CD4-positive, alpha-beta T cell (primary cell): ENCODE data around the gene CHRM5. TPM values are rescaled to one million over a fixed set of nuclear protein-coding genes. Genes with fewer than 3 reads are reported as not detected.

ENCODE experiments used
- ATAC-seq: fragments of 200-7000 bp; cut with Tn5 transposase; one replicate; pipeline ENCODE4 v1.10.0; 2022; ENCODE audit warnings: mild to moderate bottlenecking; ENCODE audit not compliant: poor library complexity
- CTCF ChIA-PET: fragments of 350-600 bp; sonication (Branson Sonifier 250); formaldehyde crosslinking; loops from one replicate; lab custom pipeline; 2021; ENCODE audit warnings: antibody characterized with exemption, inconsistent platforms; lab: Charles Lee
- POLR2A ChIA-PET: fragments of 350-600 bp; sonication (Branson Sonifier 250); formaldehyde crosslinking; loops from one replicate; lab custom pipeline; 2021; ENCODE audit warnings: antibody characterized with exemption, inconsistent platforms; lab: Charles Lee
- DNase-seq, 14 experiments: peaks; one replicate each; pipeline ENCODE4 v3.0.0-alpha.2; 2013 to 2020; ENCODE audit warnings: mixed read lengths in 2 of 14
- H3K27ac ChIP-seq, 2 donors: one replicate each; pipeline versions ENCODE4 v1.5.1 to v1.7.0; 2013; ENCODE audit warnings: low read length in 2 of 2, low read depth in 1 of 2, mild to moderate bottlenecking in 1 of 2
- H3K27me3 ChIP-seq, 2 experiments: 1 replicate in 1 of 2; 2 replicates in 1 of 2; pipeline versions ENCODE4 v1.6.1 to v1.7.0; 2013; ENCODE audit warnings: low read length in 2 of 2, control low read depth in 1 of 2, mild to moderate bottlenecking in 1 of 2, moderate library complexity in 1 of 2; ENCODE audit not compliant: insufficient read depth in 2 of 2, control insufficient read depth in 1 of 2
- H3K36me3 ChIP-seq: one replicate; pipeline ENCODE4 v1.6.1; 2013; ENCODE audit warnings: low read length, control low read depth; ENCODE audit not compliant: insufficient read depth
- H3K4me1 ChIP-seq: one replicate; pipeline ENCODE4 v1.6.1; 2013; ENCODE audit warnings: low read length, control low read depth; ENCODE audit not compliant: insufficient read depth
- H3K4me3 ChIP-seq: one replicate; pipeline ENCODE4 v1.5.1; 2013; ENCODE audit warnings: mild to moderate bottlenecking, low read length, moderate library complexity
- H3K9me3 ChIP-seq, 2 experiments: 1 replicate in 1 of 2; 2 replicates in 1 of 2; pipeline versions ENCODE4 v1.6.1 to v1.7.0; 2013; ENCODE audit warnings: low read length in 2 of 2, mild to moderate bottlenecking in 2 of 2, control low read depth in 1 of 2, moderate library complexity in 1 of 2; ENCODE audit not compliant: control insufficient read depth in 1 of 2, insufficient read depth in 1 of 2
- H3K27ac Mint-ChIP-seq: one replicate; pipeline ENCODE4 v1.8.0; 2020; ENCODE audit warnings: mixed read lengths
- H3K27me3 Mint-ChIP-seq: one replicate; pipeline ENCODE4 v1.8.0; 2021; ENCODE audit warnings: mixed read lengths
- H3K36me3 Mint-ChIP-seq: one replicate; pipeline ENCODE4 v1.8.0; 2021; ENCODE audit warnings: low read depth, mixed read lengths
- H3K4me1 Mint-ChIP-seq: one replicate; pipeline ENCODE4 v1.8.0; 2021; ENCODE audit warnings: low read depth, mixed read lengths
- H3K4me3 Mint-ChIP-seq: one replicate; pipeline ENCODE4 v1.8.0; 2020; ENCODE audit warnings: mild to moderate bottlenecking, mixed read lengths
- H3K9me3 Mint-ChIP-seq: one replicate; pipeline ENCODE4 v1.8.0; 2020; ENCODE audit warnings: mixed read lengths
- intact Hi-C, 2 experiments: fragments of 100-400 bp; cut with DNase I in 1 of 2; cut with micrococcal nuclease in 1 of 2; formaldehyde crosslinking; loops; one replicate each; pipeline versions ENCODE4 v1.15.1 to v1.9.0; 2023 to 2025; cut with DNase I, micrococcal nuclease
- total RNA-seq, 174 experiments: library from RNA in 2 of 174; stranded (reverse) in 2 of 174; gene quantifications; one replicate each; pipeline ENCODE4 v1.2.3 and lab custom pipeline; 2021 to 2026
- TF ChIP-seq, protein P1 (sequence below): fragments of 200-600 bp; IDR thresholded peaks from one replicate; pipeline ENCODE4 v1.8.0; 2022; ENCODE audit warnings: antibody characterized with exemption, mild to moderate bottlenecking

The CHRM5 gene
- total RNA-seq, 2 experiments from 2014 or later: not detected

DNA sequence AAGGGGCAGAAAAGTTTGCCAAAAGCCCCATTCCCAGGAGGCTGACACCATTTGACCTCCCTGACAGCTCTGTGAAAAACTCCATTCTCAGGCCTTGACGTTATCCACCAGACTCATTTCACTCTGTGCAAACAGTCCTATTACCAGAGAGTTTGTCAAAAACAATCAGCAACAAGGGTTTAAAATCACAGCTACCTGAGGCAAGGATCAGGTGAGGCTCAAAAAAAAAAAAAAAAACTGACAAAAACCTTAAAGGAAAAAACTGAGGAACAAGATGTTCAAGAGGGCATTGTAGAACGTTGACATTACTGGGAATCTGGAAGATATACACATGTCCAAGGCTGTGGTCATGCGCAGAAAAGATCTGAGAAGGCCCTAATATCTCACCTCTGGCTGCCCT, 59.3 kb downstream of the CHRM5 start:
- ChIA-PET CTCF (no interaction called here), POLR2A (no interaction called here)
- Mint-ChIP-seq H3K4me3 (no peak overlapping the region), H3K27me3 (no peaks in the 10 kb centered on the region), H3K27ac (no peak overlapping the region), H3K36me3 (no peaks in the 10 kb centered on the region), H3K9me3 (no peaks in the 10 kb centered on the region), H3K4me1 (no peaks in the 10 kb centered on the region)
- ATAC-seq (no peak), DNase-seq (no peak)
- Histone ChIP-seq H3K27me3 (no peaks in the 10 kb centered on the region), H3K27ac (no peak overlapping the region), H3K4me3 (no peak overlapping the region), H3K36me3 (no peaks in the 10 kb centered on the region), H3K4me1 (no peaks in the 10 kb centered on the region), H3K9me3 (peaks cover 0 to 4% of the 10 kb centered on the region in 2 experiments)
- intact Hi-C loops: no loop called here
- TF ChIP-seq, protein P1, sequence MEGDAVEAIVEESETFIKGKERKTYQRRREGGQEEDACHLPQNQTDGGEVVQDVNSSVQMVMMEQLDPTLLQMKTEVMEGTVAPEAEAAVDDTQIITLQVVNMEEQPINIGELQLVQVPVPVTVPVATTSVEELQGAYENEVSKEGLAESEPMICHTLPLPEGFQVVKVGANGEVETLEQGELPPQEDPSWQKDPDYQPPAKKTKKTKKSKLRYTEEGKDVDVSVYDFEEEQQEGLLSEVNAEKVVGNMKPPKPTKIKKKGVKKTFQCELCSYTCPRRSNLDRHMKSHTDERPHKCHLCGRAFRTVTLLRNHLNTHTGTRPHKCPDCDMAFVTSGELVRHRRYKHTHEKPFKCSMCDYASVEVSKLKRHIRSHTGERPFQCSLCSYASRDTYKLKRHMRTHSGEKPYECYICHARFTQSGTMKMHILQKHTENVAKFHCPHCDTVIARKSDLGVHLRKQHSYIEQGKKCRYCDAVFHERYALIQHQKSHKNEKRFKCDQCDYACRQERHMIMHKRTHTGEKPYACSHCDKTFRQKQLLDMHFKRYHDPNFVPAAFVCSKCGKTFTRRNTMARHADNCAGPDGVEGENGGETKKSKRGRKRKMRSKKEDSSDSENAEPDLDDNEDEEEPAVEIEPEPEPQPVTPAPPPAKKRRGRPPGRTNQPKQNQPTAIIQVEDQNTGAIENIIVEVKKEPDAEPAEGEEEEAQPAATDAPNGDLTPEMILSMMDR: no peak

DNA sequence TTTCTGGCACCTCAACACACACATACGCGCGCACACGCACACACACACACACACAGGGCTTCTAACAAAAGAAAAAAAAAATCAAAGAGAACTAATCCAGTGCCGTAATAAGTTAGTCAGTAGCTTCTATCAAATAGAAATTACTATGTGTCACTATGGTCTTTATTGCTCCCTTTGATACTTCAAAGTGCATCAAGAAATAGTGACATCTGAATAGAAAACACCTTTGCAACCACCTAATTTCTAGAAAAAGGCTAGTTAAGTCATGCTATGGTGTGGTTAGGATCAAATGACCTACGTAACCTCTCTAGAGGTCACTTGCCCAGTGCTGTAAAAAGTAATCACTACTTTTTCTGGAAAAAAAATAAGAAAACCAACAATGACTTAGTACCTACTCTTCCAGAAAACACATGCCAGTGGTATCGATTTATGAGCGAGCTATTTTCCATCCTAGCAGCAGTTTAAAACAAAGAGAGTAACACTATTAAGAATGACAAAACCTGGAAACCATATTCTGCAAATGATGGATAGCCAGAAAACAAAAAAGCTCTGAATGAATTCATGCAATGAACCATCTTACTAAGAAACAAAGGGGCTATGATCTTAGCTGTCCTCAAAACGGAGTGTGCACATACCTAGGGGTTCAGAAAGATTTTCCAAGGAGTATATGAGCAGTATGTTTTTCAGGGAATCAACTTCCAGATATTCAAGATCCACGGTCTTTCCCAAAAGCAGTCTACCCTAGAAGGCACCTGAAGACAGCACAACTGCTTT, 63.9 kb downstream of the CHRM5 start:
- Mint-ChIP-seq H3K27ac (no peak overlapping the region), H3K4me3 (no peak overlapping the region), H3K27me3 (no peaks in the 10 kb centered on the region), H3K36me3 (no peaks in the 10 kb centered on the region), H3K4me1 (no peaks in the 10 kb centered on the region), H3K9me3 (no peaks in the 10 kb centered on the region)
- TF ChIP-seq, protein P1: no peak
- intact Hi-C loops: loop anchor here in 1 of 2 experiments (10.0 kb wide), 1 partner anchor 57 kb away; no protein-coding TSS in a partner anchor
- Histone ChIP-seq H3K4me3 (no peak overlapping the region), H3K27ac (no peak overlapping the region), H3K4me1 (no peaks in the 10 kb centered on the region), H3K9me3 (peaks cover 0 to 4% of the 10 kb centered on the region in 2 experiments), H3K36me3 (no peaks in the 10 kb centered on the region), H3K27me3 (no peaks in the 10 kb centered on the region)
- ChIA-PET CTCF (no interaction called here), POLR2A (no interaction called here)
- DNase-seq (no peak), ATAC-seq (no peak)

DNA sequence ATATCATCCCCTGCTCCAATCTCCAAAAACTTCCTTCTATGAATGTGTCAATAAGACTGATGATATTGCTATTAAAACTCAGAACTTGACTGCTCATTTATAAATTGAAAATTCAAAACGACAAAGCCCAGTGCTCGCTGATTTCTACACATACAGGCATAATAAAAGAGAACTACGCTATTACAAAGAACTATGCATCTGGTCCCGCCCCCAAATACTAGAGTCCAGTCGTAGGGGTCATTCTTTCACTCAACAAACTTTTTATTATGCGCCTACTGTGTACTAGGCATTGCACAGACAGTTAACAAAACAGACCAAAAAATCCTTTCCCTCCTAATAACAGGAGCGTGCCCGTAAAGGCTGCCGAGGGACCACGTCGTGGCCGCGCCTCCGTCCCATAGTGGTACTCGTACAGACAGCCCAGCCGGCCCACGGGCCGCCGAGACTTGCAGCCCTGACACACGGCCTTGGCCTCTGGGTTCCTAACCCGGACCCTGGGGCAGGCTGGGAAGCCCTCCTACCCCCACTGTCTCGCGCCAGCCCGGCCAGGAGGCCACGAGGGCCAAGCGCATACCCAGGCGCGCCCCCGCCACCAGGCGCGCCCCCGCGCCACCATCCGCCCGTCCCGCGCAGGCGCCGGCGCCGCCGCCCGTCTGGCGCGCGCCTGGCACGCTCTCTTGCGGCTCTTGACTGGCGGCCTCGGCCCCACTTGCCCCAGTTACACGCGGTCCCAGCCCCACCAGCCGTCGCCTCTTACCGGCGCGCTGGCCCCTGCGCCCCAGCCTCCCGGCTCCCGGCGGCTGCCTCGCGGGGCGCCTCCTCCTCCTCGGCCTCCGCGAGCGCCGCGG, 70.0 kb downstream of the CHRM5 start:
- CTCF ChIA-PET: interaction anchor here (0.9 to 1.4 kb wide), 2 partner anchors 65 to 172 kb away, joined by 3 to 4 read pairs; partner anchors contain the start of gene KATNBL1
- Histone ChIP-seq H3K36me3 (no peaks in the 10 kb centered on the region), H3K27ac (peak overlapping the region; percentile 55 to 57), H3K4me3 (peak overlapping the region; percentile 76), H3K27me3 (no peaks in the 10 kb centered on the region), H3K9me3 (no peaks in the 10 kb centered on the region), H3K4me1 (peaks cover 7% of the 10 kb centered on the region)
- intact Hi-C loops: loop anchor here (2.0 to 10.0 kb wide), 4 partner anchors 63 to 949 kb away; partner anchors contain the start of genes EMC7 (in 1 of the 2), PGBD4 (in 1 of the 2) and ZNF770 (in 1 of the 2)
- peak overlapping the region; percentile 91 for H3K4me3 Mint-ChIP-seq
- H3K4me1 Mint-ChIP-seq: peaks cover 20% of the 10 kb centered on the region
- H3K36me3 Mint-ChIP-seq: peaks cover 4% of the 10 kb centered on the region
- TF ChIP-seq, protein P1: no peak
- peak; percentile 81 for ATAC-seq
- no peaks in the 10 kb centered on the region for H3K27me3 Mint-ChIP-seq
- H3K9me3 Mint-ChIP-seq: no peaks in the 10 kb centered on the region
- DNase-seq: peak; percentile 51 to 91 (median 68)
- POLR2A ChIA-PET: interaction anchor here (0.7 to 2.5 kb wide), 14 partner anchors 12 to 950 kb away, joined by 3 to 32 read pairs (median 4); partner anchors contain the start of genes EMC7, GOLGA8A, KATNBL1 and LPCAT4
- peak overlapping the region; percentile 90 for H3K27ac Mint-ChIP-seq
